GM18517 (cell line): ENCODE data around the gene HSPA8.

Experiments
- ATAC-seq: cut with Tn5 transposase; IDR thresholded peaks from one replicate; pipeline ENCODE4 v1.9.1; 2021; ENCODE audit warnings: mild to moderate bottlenecking, moderate library complexity; ENCODE audit not compliant: unreplicated experiment

The HSPA8 gene

DNA sequence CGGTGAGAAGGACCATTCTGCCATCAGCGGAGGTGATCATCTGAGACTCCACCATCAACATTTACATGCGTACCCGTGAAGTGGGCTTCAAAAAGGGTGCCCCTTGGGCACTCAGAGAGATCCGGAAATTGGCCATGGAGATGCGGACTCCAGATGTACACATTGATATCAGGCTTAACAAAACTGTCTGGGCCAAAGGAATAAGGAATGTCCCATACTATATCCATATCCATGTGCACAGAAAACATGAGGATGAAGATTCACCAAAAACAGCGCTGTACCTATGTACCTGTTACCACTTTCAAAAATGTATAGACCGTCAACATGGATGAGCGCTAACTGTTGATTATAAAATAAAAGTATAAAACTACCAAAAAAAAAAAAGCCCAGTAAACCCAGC is 10.8 kb downstream of the HSPA8 start:
- ATAC-seq: no peak

DNA sequence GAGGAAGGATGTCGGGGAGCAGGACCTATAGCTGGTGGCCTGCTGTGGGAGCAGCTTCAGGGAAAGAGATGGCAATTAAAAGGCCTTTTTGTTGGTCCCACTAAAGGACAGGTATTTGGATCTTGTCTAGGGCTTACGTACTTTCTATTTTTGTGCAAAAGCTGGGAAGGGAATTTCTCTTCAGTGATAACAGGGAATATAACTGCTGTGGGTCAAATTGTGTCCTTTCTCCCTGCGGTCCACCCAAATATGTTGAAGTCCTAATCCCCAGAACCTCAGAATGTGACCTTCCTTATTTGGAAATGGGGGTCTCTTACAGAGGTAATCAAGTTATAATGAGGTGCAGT is 14.0 kb downstream of the HSPA8 start:
- ATAC-seq: no peak

DNA sequence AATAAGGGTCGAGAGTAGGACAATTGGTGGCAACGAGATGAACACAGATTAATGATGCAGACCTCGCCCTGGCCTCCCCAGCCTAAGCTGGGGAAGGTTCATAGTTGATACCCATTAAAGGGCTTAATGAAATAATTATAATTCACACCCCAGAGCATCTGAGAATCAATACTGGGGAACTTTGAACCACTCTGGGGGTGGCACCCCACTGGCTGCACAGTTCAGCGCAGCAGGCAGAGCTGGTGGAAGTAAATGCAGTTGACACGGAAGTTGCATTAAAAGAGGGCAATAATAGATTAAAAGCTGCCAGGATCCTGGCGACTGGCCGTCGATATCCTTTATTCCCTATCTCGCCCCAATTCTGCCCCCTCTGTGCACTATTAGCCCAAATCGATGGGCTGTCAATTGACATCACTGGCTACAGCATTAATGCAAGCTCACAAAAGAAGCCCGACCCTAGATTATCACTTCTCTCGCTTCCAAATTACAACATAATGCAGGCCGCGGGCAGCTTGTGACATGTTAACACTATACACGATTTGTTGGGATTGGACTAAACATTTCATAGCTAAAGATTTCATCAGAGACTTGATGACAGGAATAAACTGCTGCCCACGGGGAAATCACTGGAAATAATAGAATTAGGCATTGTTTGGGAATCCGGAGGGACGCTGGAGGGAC is 14.5 kb downstream of the HSPA8 start:
- no peak for ATAC-seq

DNA sequence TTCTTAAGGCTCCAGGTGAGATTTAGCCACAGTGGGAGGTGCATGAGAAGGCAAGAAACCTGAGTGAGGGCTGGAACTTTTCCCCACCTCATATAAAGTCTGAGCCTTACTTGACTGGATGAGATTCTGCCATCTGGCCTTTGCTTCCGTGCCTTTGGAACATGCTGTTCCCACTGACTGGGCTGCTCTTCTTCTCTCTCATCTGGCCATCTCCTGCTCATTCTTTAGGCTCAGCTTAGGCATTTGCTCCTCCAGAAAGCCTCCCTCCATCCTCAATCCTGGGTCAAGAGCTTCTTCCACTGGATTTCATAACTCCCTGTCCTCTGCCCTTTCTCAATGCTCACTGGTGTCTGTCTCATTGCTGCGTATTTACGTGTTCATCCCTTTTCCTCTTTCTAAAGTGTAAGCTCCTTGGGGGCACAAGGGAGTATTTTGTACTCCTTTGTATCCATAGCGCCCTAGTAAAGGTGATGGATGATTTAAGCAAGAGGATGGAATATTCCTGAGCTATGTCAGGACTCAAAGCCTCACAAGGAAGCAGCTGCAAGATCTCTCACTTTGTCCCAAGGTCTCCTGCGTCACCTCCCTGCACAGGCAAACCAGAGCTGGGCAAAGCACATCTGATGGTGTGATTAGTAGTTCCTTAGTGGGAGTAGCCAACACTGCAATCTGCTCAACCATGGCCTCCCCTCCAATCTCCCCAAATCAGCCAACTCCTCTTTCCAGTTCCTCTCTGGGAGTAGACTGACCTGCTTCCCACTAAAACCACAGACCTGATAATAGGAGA is 15.3 kb downstream of the HSPA8 start:
- no peak for ATAC-seq

DNA sequence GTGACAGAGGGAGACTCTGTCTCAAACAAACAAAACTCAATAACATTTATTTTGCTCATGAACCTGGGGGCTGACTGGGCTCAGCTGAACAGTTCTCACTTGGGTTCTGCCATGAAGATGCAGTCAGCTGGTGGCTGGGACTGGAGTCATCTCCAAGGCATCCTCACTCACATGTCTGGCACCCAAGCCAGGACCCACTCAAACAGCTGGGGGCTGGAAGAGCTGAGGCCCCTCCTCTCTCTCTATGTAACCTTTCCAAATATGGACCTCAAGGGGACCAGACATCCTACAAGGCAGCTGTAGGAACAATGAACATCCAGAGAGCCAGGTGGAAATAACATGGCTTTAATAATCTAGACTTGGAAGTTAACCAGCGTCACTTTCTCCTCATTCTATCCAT is 16.8 kb downstream of the HSPA8 start:
- ATAC-seq: no peak

DNA sequence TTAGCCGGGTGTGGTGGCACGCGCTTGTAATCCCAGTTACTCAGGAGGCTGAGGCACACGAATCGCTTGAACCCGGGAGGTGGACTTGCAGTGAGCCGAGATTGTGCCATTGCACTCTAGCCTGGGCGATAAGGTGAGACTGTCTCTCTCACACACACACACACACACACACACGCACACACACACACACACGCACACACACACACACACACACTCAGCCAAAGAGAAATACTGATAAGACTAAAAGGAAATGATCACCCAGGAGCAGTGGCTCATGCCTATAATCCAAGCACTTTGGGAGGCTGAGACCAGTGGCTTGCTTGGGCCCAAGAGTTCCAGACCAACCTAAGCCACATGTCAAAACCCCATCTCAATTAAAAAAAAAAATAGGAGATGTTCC is 20.8 kb downstream of the HSPA8 start:
- no peak for ATAC-seq

DNA sequence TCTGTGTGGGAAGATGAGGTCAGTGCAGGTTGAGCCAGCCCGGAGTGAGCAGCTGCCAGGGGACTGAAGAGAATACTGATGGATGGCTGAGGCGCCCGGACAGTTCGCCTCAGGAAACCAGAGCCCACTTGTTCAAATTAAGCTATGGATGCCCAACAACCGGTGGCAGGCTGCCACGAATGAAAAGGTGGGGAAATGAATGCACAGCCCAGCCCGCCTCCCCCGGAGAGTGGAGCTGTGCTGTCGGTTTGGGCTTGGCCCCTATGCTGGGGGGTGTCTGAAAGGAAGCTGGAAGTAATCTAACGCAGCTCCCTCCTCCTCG is 21.9 kb downstream of the HSPA8 start:
- ATAC-seq: no peak

DNA sequence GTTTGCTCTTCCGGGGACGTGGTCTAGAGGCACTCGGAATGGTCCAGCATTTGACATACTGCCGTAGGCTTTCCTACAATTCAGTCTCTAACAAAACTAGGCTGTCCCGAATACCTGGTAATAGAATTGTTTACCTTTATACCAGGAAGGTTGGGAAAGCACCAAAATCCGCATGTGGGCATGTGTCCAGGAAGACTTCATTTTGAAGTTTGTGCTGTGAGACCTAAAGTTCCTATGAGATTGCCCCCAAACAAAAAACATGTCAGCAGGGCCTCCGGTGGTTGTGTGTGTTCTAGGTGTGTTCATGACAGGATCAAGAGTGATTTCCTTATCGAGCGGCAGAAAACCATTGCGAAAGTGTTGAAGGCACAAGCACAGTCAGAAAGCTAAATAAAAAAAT is 26.1 kb downstream of the HSPA8 start:
- ATAC-seq: no peak

DNA sequence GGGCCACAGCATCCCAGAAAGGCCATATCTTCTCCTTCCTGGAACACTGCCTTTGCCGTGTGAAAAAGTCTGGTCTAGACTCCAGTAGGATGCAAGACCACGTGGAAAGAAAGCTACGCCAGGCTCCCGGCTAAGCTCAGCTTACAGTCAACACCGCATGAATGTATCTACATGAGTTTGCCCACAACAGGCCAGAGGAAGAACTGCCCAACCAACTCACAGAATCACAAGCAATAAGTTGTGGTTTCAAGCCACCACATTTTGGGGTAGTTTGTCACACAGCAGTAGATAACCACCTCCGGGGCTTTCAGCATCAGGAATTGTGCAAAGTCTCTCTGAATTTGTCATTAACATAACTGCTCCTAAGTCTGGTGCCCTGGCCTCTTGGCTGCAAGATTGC is 27.3 kb downstream of the HSPA8 start:
- ATAC-seq: no peak

DNA sequence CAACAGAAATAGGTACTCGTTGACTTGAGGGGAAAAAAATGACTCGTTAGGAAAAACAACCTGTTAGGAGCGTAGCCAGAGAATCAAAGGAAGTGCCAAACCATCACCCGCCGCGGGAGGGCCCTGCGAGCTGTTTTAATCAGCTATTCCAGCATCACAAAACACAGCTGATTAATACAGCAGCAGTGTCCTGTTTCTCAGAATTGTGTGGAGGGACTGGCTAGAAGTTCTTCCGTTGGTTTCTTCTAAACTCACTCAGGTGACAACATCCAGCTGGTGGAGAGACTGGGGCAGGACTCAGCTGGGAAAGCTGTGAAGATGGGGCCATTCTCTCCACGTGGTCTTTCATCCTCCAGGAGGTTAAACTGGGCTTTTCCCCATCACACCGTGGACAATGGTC is 28.0 kb downstream of the HSPA8 start:
- no peak for ATAC-seq

DNA sequence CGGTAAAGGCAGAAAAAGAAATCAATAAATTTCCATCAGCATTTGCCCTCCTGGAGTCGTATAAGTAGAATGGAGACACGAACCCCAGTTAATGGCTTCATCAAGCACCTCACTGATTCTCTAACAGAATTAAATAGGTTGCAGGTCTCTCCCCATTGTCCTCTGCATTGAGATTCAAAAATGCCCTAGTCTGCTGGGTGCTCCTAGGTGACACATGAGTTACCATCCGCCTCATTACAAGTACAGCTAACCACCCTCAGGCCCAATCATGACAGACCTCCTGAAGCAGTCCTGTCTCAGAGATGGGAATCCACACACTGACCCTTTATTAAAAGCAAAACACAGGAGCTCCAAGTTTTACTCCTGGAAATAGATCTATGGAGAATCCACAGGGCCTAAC is 31.4 kb downstream of the HSPA8 start:
- no peak for ATAC-seq

DNA sequence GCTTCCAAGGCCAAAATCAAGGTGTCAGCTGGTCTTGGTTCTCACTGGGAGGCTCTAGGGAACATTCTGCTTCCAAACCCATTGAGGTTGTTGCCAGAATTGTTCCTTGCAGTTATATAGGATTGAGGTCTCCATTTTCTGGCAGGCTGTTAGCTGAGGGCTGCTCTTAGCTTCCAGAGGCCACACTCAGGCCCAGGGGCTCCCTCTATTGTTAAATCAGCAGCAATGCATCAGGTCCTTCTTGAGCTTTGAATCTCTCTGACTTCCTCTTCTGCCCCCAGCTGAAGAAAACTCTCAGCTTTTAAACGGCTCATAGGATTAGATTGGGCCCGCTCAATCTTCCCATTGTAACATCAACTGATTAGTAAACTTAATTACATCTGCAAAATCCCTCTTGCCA is 41.0 kb downstream of the HSPA8 start:
- ATAC-seq: peak; percentile 46

DNA sequence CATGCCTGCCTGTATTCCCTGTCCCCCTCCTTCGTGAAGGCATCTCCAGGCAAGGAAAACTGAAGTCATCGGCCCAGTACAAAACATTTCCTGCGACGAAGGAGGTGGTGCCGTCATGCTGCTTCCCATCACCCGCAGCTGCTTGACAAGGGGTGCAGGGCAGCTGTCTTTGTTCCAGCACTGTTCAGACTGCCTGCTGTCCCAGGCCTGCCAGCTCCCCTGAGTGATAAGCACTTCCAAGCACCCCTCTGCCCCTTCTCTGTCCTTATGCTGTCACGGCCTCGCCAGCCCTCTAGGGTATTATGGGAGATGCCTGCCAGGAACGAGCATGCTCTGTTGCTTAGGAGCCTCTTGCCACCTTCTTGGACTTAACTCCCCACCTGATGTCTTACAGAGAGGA is 43.2 kb downstream of the HSPA8 start:
- no peak for ATAC-seq

DNA sequence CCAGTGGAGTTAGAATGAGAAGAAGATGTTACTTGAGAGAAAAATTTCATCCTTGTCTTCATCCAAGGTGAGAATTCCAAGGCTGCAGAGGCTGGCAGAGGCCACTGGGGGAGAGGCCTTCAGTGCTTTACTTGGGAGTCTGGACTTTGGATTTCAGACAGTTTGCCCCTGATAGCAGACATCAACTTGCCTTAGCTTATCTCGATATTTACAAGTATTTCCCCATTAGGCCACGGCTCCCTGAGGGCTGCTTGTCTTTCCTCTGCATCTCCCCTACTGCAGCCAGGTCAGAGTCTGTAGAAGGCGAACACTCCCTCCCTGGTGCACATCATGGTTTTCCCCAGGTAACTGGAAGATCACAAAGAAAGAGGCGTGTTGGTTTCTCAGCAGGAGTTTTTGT is 50.4 kb downstream of the HSPA8 start:
- no peak for ATAC-seq
